OCI-LY7 (cell line): ENCODE data around the gene GOSR1. TPM values are rescaled to one million over a fixed set of nuclear protein-coding genes. Genes with fewer than 3 reads are reported as not detected.

Experiments used
- BruUV-seq: library from RNA; stranded (reverse); fragments of 400-500 nt; replicated peaks from 2 replicates; lab custom pipeline; 2021; lab: Mats Ljungman, UMichigan
- CTCF ChIA-PET: fragments of 300-600 bp; sonication (Branson Sonifier 250); formaldehyde crosslinking; loops from one replicate; lab custom pipeline; 2022; ENCODE audit warnings: antibody characterized with exemption; ENCODE audit not compliant: unreplicated experiment; lab: Charles Lee
- POLR2A ChIA-PET: fragments of 300-600 bp; sonication (Branson Sonifier 250); formaldehyde crosslinking; loops from one replicate; lab custom pipeline; 2022; ENCODE audit warnings: antibody characterized with exemption; lab: Charles Lee
- DNase-seq: peaks from one replicate; pipeline ENCODE4 v3.0.0-alpha.2; 2015; ENCODE audit warnings: low spot score
- H2AFZ ChIP-seq: fragments of 200-600 bp; sonication (generic), shearing (Covaris generic); 2 replicates; pipeline ENCODE4 v1.6.1; 2014; ENCODE audit warnings: mild to moderate bottlenecking, antibody characterized with exemption, low read length, moderate library complexity
- H3K27ac ChIP-seq: fragments of 200-600 bp; sonication (generic); 2 replicates; pipeline ENCODE4 v1.5.1; 2014; ENCODE audit warnings: mixed run types, low read depth, mild to moderate bottlenecking, moderate library complexity, low read length, inconsistent platforms; ENCODE audit not compliant: poor library complexity, severe bottlenecking
- H3K36me3 ChIP-seq: fragments of 200-600 bp; sonication (generic); 2 replicates; pipeline ENCODE4 v1.6.1; 2014; ENCODE audit warnings: mild to moderate bottlenecking, antibody characterized with exemption, low read length, moderate library complexity, mixed read lengths; ENCODE audit not compliant: insufficient read depth
- H3K4me1 ChIP-seq: fragments of 200-600 bp; sonication (generic); 2 replicates; pipeline ENCODE4 v1.5.1; 2014; ENCODE audit warnings: mild to moderate bottlenecking, low read length; ENCODE audit not compliant: insufficient read depth, poor library complexity, severe bottlenecking
- H3K4me2 ChIP-seq: fragments of 200-600 bp; sonication (generic); 2 replicates; pipeline ENCODE4 v1.6.1; 2014; ENCODE audit warnings: mild to moderate bottlenecking, low read length
- H3K4me3 ChIP-seq: fragments of 200-600 bp; sonication (generic); 2 replicates; pipeline ENCODE4 v1.5.1; 2014; ENCODE audit warnings: mild to moderate bottlenecking, low read depth, low read length; ENCODE audit not compliant: poor library complexity, severe bottlenecking
- H3K79me2 ChIP-seq: fragments of 200-600 bp; sonication (generic); 2 replicates; pipeline ENCODE4 v1.6.1; 2016; ENCODE audit warnings: low read depth, mild to moderate bottlenecking, low read length, moderate library complexity, mixed read lengths; ENCODE audit not compliant: insufficient read depth
- H3K9me2 ChIP-seq: fragments of 200-600 bp; sonication (generic); 2 replicates; pipeline ENCODE4 v1.6.1; 2016; ENCODE audit warnings: mild to moderate bottlenecking, low read length, mixed read lengths; ENCODE audit not compliant: insufficient read depth
- H3K9me3 ChIP-seq: fragments of 200-600 bp; sonication (generic); 2 replicates; pipeline ENCODE4 v1.6.1; 2014; ENCODE audit warnings: mild to moderate bottlenecking, mixed run types, low read length, mixed read lengths
- H4K20me1 ChIP-seq: fragments of 200-600 bp; sonication (generic); 2 replicates; pipeline ENCODE4 v1.6.1; 2014; ENCODE audit warnings: mild to moderate bottlenecking, antibody characterized with exemption, low read length, moderate library complexity, mixed read lengths; ENCODE audit not compliant: insufficient read depth
- CTCF ChIP-seq: fragments of 200-600 bp; sonication (generic); conservative IDR thresholded peaks from 2 replicates; pipeline ENCODE4 v1.5.1; 2014; ENCODE audit warnings: mild to moderate bottlenecking, antibody characterized with exemption, low read length, moderate library complexity, mixed read lengths
- EZH2phosphoT487 ChIP-seq: fragments of 200-600 bp; sonication (generic); IDR thresholded peaks from 2 replicates; pipeline ENCODE4 v1.6.1; 2018; ENCODE audit warnings: low read depth, borderline replicate concordance, mild to moderate bottlenecking, mixed run types, antibody characterized with exemption, low read length, moderate library complexity, mixed read lengths
- intact Hi-C: fragments of 100-400 bp; cut with micrococcal nuclease; formaldehyde crosslinking; loops from one replicate; pipeline ENCODE4 v1.10.0; 2022; ENCODE audit not compliant: unreplicated experiment
- total RNA-seq, 2 experiments: library from RNA; depleted of rRNA in 1 of 2; stranded (reverse); fragments of >200 nt in 1 of 2; shearing (Covaris generic) in 1 of 2; gene quantifications; 2 replicates each; pipeline ENCODE4 v1.2.3, GENCODE V29; 2014 to 2022

The GOSR1 gene
- total RNA-seq, 2 experiments from 2014 or later, result 15.9 to 49.8 TPM

- no peak for DNase-seq
- no peak overlapping the region for H3K27ac ChIP-seq
- intact Hi-C loops, result no loop called here
- H3K36me3 ChIP-seq, result peaks cover 76% of the 10 kb centered on the region
- CTCF ChIA-PET, result no interaction called here
- TF ChIP-seq EZH2phosphoT487 (no peak), CTCF (no peak)
- H3K4me1 ChIP-seq, result no peaks in the 10 kb centered on the region
- no TSS peak for BruUV-seq
- H3K4me3 ChIP-seq, result no peak overlapping the region
- no peak overlapping the region for H3K4me2 ChIP-seq
- POLR2A ChIA-PET, result no interaction called here
- no peaks in the 10 kb centered on the region for H4K20me1 ChIP-seq
- H3K79me2 ChIP-seq, result no peaks in the 10 kb centered on the region
- H3K9me2 ChIP-seq, result no peaks in the 10 kb centered on the region
- no peaks in the 10 kb centered on the region for H3K9me3 ChIP-seq
- H2AFZ ChIP-seq, result no peak overlapping the region
Measured at GRCh38 chr17:30503558-30503957, 26.4 kb downstream of the GOSR1 start.

- no peak overlapping the region for H2AFZ ChIP-seq
- no peaks in the 10 kb centered on the region for H4K20me1 ChIP-seq
- H3K27ac ChIP-seq, result no peak overlapping the region
- no peaks in the 10 kb centered on the region for H3K4me1 ChIP-seq
- ChIA-PET CTCF (no interaction called here), POLR2A (interaction anchor here (0.7 to 1.2 kb wide), 2 partner anchors 9 to 558 kb away, joined by 3 read pairs; no protein-coding TSS in a partner anchor)
- peaks cover 57% of the 10 kb centered on the region for H3K36me3 ChIP-seq
- H3K4me2 ChIP-seq, result no peak overlapping the region
- H3K4me3 ChIP-seq, result no peak overlapping the region
- no peaks in the 10 kb centered on the region for H3K79me2 ChIP-seq
- no peaks in the 10 kb centered on the region for H3K9me2 ChIP-seq
- no peak for DNase-seq
- intact Hi-C loops, result no loop called here
- BruUV-seq, result no TSS peak
- TF ChIP-seq CTCF (no peak), EZH2phosphoT487 (no peak)
- no peaks in the 10 kb centered on the region for H3K9me3 ChIP-seq
Measured at GRCh38 chr17:30505868-30506417, 28.7 kb downstream of the GOSR1 start.

- no peaks in the 10 kb centered on the region for H3K9me2 ChIP-seq
- H3K4me3 ChIP-seq, result no peak overlapping the region
- H3K4me1 ChIP-seq, result no peaks in the 10 kb centered on the region
- no peak overlapping the region for H3K4me2 ChIP-seq
- H3K36me3 ChIP-seq, result peaks cover 51% of the 10 kb centered on the region
- H3K27ac ChIP-seq, result no peak overlapping the region
- no peaks in the 10 kb centered on the region for H3K9me3 ChIP-seq
- no peak for DNase-seq
- no TSS peak for BruUV-seq
- TF ChIP-seq EZH2phosphoT487, result no peak
- intact Hi-C loops, result no loop called here
- no peaks in the 10 kb centered on the region for H4K20me1 ChIP-seq
- H2AFZ ChIP-seq, result no peak overlapping the region
- no peaks in the 10 kb centered on the region for H3K79me2 ChIP-seq
- ChIA-PET POLR2A (interaction anchor here (0.7 to 1.2 kb wide), 2 partner anchors 9 to 558 kb away, joined by 3 read pairs; no protein-coding TSS in a partner anchor), CTCF (no interaction called here)
Measured at GRCh38 chr17:30506481-30506880, 29.3 kb downstream of the GOSR1 start.
